Stimulated activated CD4-positive, alpha-beta T cell treated with anti-CD3 and anti-CD28 coated beads, TNF-alpha, amount 100 ng/mL, for 4 hours (primary cell): ENCODE data around the gene EEFSEC.

ENCODE experiments used
- DNase-seq, 3 experiments: peaks; one replicate each; pipeline ENCODE4 v3.0.0-alpha.2; 2020; ENCODE audit warnings: low read depth in 3 of 3

Gene EEFSEC

DNA sequence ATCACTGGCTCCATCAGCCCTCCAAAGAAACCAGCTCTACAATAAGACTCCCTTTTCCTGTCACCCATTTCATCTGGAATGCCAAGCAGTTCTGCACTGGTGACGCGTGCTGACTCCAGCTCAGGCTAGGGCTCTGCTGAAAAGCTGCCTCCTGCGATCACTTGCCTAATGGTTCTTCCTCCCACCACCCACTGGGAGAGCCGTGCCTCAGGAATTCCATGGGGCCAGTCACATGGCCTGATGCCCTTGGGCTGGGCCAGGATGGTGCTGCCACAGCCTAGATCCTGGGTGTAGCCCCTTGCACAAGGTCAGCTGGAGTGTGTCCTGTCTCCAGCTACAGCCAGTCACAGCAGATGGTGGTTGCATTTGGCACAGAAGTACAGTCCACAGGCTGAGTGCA is 214.5 kb downstream of the EEFSEC start:
- DNase-seq, result no peak

DNA sequence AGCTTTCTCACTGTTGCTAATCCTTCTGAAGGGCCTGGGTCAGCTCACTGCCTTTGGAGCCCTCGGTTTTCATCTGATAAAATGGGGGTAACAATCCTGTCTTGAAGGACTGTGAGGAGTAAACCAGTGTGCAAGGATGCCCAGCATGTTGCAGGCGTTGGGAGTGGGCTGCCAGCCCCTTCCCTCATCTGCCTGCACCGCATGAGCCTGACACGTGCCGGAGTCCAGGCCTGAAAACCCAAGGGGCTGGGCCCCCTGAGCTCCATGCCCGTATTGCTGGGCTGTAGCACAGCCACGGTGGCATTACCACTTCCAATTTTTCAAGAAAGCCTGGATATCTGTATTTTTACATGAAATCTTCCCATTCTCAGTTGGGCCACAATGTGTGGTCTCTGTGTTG is 215.3 kb downstream of the EEFSEC start:
- no peak for DNase-seq

DNA sequence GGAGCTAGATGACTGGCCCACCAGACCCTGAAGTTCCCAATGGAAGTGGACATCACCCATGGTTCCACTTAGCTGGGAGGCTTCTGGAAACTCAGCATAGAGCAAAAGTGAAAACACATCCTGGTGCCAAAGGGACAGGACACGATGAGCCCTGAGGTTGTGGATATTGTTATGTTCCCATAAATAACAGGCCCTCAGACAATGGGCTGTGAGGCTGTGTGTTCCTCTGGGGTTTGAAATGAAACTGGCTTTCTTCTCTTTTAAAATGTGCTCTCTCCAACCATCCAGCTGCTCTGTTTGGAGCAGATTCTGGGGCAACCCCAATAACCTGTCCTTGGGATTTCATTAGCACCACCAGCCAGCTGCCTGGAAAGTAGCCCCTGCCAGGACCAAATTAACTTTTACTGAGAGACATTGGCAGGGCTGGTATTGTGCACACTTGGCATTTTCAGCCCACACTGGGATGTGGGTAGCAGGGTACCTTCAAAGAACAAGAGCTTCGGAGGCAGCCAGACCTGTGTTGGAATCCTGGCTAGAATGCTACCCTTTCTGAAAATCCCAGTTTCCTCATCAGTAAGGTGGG is 215.9 kb downstream of the EEFSEC start:
- no peak for DNase-seq

DNA sequence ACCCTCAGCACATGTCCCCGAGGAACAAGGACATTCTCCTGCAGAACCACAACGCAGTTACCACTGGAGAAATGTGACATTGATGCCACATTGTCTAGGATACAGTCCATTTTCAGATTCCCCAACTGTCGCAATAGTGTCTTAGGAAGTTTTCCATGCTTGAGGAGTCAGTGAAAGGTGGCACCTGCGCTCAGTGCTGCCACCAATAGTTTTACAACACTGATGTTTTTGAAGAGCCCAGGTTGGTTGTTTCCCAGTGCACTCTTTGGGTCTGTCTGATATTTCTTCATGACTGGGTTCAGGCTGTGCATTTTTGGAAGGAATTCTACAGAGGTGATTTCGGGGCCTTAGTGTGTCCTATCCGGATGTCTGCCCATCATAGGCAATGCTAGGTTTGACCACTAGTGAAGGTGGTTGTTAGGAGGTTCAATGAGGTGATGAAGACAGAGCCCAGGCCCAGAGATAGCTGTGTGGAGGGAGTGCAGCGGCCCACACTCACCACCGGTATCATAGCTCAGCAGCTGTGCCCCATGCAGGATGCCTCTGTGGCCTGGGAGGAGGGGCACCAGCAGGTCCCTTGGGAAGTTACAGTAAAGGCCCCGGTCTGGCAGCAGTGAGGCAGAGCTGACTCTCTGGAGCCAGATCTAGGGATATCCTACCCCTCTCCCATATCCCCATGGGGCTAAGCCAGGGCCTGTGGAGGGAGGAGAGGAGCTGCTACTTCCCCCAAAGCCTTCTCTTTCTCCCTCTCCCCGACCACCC is 216.8 kb downstream of the EEFSEC start:
- no peak for DNase-seq

DNA sequence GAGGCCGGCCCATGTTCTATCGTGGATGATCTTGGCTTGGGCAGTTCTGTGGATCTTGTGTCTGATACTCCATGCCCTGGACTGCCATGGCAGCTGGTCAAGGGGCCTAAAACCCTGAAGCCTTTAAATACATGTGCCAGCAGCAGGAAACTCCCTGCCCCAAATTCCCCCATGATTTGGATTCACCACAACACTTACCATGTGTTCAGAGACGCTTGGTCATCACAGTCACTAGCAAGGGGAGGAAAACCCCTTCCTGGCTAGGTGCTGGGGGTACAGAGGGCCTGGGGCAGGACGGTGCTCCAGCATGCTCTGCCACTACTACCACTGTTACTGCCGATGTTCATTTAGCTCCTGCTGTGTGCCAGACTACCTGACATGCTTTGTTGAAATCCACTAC is 219.0 kb downstream of the EEFSEC start:
- no peak for DNase-seq

DNA sequence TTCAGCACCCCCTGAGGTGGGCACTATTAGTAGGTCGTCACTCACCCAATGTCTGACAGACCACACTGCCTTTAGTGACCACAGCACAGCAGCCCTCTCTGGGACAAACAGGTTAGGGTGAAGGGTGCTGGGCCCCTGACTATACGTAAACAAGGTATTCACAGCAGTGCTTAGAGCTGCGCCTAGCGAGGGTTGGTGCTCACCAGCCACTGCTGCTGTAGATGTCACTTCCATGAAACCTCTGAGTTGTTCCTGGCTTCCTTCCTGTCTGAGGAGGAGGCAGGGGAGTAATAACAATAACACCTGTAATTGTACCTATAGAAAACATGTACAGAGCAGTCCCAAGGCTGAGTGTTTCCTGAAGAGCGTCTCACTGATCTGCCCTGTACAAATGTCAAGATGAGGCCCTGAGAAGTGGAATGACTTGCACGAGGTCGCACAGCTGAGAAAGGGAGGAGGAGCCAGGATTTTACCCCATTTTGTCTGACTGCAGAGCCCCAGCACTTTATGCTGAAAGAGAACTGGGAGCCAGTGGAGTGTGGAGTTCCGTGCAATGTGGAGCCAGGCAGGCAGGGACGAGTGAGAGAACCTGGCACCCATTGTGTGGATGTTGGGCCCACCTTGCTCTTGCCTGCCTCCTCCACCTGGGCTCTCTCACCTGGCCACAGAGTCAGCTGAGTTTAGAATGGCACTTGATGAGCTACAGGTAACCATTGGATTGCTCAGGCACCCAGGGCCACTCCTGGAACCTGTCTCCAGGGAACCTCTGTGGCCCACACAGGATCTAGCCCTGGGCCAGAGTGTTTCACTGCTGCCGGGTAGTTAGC is 219.6 kb downstream of the EEFSEC start:
- no peak for DNase-seq

DNA sequence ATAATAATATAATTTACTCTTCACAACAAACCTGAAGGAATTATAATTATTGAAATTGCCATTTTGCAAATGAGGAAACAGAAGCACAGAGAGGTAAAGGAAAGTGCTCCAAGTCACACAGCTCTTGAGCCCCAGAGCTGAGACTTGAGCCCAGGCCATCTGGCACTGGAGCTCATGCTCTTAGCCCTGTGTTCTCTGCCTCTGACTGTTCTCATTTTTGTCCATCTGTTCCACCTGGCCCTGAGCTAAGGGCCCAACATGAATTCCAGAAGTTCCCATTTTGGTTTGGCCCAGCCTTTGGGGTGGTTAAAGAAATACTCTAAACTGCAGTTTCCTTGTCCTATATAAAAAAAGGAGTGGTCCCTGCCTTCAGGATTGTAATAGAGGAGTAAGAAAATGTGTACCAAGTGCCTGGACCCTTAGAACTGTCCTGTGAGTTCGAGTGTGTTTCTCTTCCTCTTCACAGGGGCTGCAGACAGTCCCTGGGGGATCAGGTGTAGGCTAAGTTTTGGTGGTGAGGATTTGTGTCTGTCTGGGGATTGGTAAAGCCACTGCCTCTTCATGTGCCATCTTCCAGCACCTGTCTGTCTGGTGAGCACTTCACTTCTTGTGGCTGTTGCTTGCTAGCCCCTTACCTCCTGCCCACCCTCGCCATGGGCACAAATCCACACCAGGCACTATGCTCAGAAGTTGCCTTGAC is 221.6 kb downstream of the EEFSEC start:
- DNase-seq, result no peak

DNA sequence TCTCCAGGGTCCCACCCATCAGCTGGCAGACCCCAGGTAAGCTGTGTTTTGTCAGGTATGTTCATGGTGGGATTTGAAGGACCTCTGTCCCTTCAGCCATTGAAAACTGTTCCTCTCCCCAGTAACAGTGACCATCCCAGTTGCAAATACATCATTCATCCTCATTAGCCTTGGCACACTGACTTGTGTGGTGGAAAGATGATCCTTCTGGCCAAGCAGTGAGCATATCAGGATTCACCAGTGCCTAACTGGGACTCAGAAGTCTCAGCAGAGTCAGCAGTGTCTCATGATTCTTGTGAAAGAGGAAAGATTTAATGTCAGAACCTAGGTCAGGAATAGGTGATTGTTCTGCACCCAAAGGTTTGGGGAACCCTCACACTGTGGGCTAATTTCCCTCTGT is 223.2 kb downstream of the EEFSEC start:
- no peak for DNase-seq

DNA sequence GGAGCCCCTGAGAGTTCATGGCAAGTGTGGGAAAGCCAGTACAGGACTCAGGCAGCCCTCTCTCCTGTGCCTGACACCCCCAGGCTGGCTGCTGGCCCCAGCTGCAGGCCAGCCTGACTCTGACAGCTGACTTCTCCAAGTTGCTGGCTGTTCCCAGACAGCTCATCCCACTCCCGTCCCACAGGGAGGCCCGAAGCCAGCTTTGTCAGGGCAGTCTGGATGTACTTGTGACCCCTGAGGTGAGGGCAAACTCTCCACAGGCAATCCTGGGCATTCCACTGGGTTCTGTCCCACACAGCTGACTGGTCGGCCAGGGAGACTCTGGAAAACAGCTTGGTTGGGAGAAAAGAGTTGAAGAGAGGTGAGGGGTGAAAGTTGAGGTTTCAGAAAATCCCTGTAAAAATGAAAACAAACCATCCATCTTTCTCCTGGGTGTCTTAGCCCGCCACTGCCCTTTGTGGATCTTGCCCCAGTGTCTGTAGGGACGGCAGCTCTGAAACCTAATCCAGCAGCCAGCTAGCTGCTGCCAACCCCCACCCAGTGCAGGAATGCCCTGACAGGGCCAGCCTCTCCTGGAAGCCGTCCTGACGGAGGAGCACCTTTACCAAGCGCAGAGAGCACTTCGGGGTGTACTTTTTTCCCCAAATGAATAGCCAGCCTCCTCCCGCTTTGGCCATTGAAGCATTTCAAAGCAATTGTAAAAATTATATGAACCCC is 225.5 kb downstream of the EEFSEC start:
- DNase-seq, result no peak

DNA sequence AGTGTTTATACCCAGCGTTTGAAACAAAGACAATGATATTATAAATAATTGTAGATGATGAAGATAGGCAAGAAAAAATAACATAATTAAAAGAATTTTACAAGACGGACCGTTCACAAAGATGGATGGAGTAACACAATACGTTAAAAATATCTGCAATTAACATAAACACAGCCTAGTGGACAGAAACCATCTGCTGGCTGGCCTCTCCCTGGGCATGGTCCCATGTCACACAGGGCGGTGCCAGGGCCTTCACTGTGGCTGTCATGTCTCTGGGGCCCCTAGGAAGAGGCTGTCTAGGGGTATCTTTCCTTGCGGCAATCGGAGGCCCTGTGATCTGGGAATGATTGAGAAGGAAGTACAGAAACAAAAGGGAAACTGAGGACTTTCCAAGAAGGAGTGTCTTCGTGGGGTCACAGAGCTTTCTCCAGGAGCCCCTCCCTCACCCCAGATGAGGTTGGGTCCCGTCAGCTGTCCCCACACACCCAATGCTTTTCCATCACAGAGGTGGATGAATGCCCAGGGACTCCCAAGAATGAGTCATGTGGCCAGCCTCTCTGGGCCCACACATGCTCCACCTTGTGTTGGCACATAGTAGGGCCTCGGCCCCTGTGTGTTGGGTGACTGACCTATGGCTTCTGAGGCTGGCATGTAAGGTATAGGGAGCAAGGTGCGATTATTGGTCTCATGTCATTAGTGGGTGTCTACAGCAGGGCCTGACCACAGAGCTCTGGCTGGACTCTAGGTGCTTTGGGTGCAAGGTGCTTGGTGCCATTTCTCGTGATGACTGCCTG is 226.3 kb downstream of the EEFSEC start:
- DNase-seq, result no peak

DNA sequence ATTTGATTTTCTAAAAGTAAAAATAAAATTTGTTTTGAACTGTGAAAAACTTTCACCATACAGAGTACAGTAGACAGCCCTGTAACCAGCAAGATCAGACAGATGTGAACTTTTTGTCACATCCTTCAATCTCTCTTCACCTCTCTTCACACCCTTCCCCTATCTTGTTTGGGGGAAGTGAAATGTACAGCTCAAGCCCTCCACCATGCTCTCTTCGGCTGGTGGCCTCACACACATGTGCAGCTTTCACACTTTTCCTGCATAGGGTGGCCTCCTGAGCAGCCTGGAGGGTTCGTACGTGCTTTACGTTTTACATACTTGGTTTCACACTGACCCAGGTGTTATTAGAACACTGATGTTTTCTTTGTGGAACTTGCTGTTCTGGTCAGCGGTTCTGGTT is 227.0 kb downstream of the EEFSEC start:
- no peak for DNase-seq

DNA sequence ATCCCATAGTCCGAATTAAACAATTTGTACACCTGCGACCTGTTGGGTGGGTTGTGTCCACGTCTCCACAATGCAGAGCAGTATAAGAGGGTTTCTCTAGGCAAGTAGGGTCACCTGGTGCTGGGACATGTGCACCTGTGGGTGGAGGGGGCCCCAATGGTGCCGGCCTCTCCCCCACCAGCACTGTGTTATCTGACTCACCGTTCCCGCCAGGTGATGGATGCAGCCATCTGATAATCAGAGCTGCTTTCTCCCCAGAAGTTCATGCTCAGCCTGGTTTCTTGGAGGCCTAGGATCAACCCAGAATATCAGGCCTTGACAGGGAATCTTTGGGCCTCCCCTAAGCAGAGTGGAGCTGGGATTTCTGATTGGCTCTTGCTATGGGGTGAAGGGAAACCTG is 227.4 kb downstream of the EEFSEC start:
- DNase-seq, result no peak

DNA sequence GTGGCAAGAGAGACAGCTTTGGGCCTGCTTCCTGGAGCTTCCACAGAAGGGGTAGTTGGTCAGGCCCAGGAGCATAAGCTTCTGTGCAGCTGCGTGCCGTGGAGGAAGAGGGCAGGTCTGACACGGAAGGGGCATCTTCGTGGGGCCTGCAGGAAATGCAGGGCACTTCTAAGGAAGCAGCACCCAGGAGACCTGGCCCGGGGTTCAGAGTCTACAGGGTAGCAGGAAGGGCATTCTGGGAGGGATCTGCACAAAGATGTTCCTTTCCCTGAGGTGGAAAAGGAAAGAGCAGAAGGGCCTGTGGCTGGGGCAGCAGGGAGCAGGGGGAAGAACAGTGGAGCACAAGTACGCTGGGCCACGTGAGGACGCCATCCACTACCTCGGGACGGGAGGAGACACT is 228.3 kb downstream of the EEFSEC start:
- no peak for DNase-seq

DNA sequence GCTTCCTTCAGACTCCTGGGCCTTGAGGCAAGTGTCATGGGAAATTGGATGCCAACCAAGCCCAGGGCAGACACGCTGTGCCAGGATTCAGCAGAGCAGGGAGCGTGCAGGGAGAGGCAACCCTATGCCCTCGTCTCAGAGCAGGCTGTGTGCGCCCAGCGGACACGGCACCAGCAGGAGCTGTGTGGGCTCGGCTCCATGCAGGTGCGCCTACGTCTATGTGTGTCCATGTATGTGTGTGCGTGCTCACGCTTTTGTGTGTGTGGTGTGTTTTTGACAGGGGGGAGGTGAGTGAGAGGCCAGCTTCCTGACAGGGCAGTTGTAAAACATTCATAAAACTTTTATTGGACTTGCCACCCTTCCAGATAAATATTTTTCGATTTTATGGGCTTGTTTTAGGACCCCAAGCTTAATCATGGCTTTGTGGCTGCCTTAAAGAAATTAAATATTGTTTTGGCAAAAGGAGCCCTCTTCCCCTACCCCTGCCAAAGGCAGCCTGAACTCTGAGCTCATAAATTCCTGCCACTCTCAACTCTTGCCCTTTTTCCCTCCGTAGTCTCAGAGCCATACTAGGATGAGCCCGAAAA is 229.0 kb downstream of the EEFSEC start:
- no peak for DNase-seq

DNA sequence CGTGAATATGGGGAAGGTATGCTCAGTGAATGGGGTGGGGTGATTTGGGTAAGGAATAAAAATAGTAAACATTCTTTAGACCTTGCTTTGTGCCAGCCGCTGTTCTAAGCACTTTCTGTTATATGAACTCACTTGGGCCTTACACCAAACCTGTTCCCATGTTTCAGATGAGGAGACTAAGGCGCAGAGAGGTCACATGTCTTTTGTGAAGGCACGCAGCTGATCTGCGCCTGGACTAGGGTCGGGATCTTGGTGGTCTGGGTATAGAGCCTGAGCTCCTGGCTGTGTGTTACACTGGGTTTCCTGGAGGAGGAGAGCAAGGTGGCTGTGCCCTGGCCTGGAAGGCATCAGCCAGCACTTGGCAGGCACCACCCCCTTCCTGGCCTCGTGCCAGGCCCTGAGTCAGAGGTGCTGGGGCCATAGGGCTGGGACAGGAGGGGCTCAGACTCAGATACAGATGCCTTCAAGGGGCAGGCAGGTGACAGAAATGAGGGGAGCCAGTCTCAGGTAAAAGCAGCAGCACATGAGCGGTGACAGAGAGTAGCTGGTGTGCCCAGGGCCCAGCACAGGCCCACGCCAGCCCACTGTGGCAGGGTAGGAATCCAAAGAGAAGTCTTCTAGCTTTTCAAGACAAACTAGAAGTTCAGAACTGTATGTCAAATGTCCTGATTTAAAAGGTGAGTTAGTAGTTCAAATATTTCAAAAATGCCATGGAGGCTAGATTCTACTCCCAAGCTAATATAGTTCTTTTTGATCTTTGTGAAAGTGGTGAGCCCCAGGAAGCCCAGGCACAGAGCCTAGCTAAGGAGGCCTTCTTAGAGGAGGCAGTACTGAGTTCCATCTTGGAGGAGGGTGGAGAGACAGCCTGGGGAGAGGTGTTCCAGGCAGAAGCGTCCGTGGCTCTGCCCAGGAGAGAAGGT is 230.3 kb downstream of the EEFSEC start:
- peak in 2 of 3 experiments; percentile 9 to 26 for DNase-seq

DNA sequence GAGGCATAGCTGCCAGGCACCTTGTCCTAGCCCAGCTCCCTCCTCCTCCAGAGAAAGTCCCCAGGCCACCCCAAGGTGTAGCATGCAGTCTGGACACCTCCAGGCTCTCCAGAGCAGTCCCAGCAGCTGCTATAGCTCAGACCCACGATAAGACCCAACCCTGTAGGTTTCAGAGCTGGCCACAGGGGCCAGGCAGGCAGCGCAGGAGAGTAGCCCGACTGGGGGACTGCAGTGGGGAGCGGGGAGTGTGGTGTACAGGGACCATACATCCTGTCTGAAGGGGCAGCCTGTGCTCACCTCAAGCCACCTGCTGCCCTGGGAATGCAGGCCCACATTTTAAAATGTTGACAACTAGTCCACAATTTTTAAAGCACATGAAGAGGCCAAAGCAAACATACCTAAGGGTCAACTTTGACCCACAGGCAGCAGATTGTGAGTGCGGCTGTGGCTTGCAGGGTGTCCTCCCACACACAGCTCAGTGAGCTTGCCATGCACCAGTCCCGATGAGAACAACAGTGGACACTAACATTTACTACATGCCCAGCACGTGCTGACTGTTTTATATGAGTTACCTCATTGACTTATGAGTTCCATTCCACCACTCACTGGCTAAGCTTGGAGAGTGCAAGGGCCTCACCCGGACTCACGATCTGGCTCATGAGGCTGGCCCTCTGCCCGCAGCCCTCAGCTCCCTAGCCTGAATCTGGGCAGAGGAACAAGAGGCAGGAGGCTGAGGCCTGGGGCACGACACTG is 232.0 kb downstream of the EEFSEC start:
- DNase-seq, result no peak

DNA sequence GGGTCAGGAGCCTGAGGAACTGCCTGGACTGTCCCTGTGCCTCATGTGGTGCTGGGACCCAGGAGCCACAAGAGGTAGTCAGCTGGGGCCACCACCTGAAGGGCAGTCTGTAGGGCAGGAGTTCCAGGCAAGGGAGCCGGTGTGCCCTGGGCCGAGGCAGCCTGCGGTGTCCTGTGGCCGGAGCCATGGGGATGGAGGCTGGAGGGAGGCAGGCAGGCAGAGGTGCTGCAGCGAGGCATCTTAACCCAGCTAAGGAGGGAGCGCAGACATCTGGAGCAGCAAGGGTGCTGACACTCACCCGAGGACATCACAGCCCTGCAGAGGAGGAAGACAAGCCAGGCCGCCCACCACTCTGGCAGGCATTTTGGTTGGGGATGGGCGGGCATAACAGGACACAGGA is 235.7 kb downstream of the EEFSEC start:
- no peak for DNase-seq

DNA sequence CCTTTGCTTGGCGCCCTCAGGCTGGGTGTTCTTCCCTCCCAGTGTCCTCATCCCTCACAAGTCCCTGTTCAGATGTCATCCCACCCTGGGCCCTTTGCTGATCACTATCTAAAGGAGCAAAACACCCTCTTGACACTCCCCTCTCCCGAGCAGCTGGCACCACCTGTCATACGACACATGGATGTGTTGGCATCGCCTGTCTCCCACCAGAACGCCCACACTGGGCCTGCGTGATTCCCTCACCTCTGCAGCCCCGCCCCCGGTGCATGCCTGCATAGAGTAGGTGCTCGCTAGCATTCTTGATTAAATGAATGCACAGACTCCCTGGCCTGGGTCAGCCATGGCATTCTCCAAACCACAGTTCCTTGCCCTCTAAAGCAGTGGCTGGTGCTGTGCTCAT is 237.6 kb downstream of the EEFSEC start:
- DNase-seq, result no peak

DNA sequence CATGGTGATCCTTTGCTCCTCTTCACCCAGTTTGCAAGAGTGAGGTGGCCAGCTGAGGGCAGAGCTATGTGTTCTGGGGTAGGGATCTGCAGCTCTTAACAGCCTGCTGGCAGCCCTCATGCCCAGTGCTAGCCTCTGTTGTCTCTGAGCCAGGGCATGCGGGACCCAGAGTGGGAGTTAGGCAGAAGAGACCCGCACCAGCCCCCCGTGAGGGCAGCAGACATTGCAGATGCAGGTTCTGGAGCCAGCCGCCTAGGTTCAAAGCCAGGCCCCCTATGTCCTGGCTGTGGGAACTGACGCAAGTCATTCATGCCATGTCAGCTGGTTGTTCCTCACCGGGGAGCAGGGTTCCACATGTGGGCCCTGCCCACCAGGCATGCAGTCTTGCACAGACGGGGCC is 238.7 kb downstream of the EEFSEC start:
- DNase-seq, result no peak
